H9 (cell line): ENCODE data around the gene KRTAP20-3. TPM values are rescaled to one million over a fixed set of nuclear protein-coding genes. Genes with fewer than 3 reads are reported as not detected.

Experiments used
- DNase-seq: peaks from one replicate; pipeline ENCODE4 v3.0.0-alpha.2; 2017
- H2AFZ ChIP-seq: one replicate; pipeline ENCODE4 v1.6.1; 2013; ENCODE audit warnings: mild to moderate bottlenecking, low read length, control low read depth, moderate library complexity
- H2AK5ac ChIP-seq: 2 replicates; pipeline ENCODE4 v1.6.1; 2013; ENCODE audit warnings: low read length, control low read depth, mixed read lengths; ENCODE audit not compliant: insufficient read length
- H2BK120ac ChIP-seq: one replicate; pipeline ENCODE4 v1.6.1; 2013; ENCODE audit warnings: low read depth, mild to moderate bottlenecking, low read length, control low read depth, inconsistent platforms; ENCODE audit not compliant: poor library complexity, severe bottlenecking
- H2BK12ac ChIP-seq: 2 replicates; pipeline ENCODE4 v1.6.1; 2013; ENCODE audit warnings: low read length, control low read depth, mixed read lengths, low read depth; ENCODE audit not compliant: insufficient read length
- H2BK15ac ChIP-seq: 2 replicates; pipeline ENCODE4 v1.6.1; 2013; ENCODE audit warnings: low read depth, low read length, control low read depth
- H2BK20ac ChIP-seq: one replicate; pipeline ENCODE4 v1.6.1; 2013; ENCODE audit warnings: low read depth, mild to moderate bottlenecking, low read length, control low read depth, inconsistent platforms; ENCODE audit not compliant: poor library complexity, severe bottlenecking
- H2BK5ac ChIP-seq: 2 replicates; pipeline ENCODE4 v1.6.1; 2013; ENCODE audit warnings: low read length, control low read depth, mixed read lengths; ENCODE audit not compliant: insufficient read length
- H3K14ac ChIP-seq: 2 replicates; pipeline ENCODE4 v1.6.1; 2013; ENCODE audit warnings: low read length, control low read depth; ENCODE audit not compliant: insufficient read depth
- H3K18ac ChIP-seq: 2 replicates; pipeline ENCODE4 v1.6.1; 2013; ENCODE audit warnings: low read depth, mild to moderate bottlenecking, mixed read lengths, low read length, control low read depth; ENCODE audit not compliant: insufficient read length
- H3K23ac ChIP-seq: 2 replicates; pipeline ENCODE4 v1.6.1; 2013; ENCODE audit warnings: low read length, control low read depth, mixed read lengths, low read depth; ENCODE audit not compliant: insufficient read length
- H3K23me2 ChIP-seq: 2 replicates; pipeline ENCODE4 v1.6.1; 2013; ENCODE audit warnings: low read depth, mild to moderate bottlenecking, mixed read lengths, low read length, control low read depth; ENCODE audit not compliant: insufficient read length, poor library complexity, severe bottlenecking
- H3K27ac ChIP-seq: 2 replicates; pipeline ENCODE4 v1.5.1; 2013; ENCODE audit warnings: low read length, control low read depth, mixed read lengths, low read depth; ENCODE audit not compliant: insufficient read length
- H3K27me3 ChIP-seq: 2 replicates; pipeline ENCODE4 v1.6.1; 2013; ENCODE audit warnings: low read length, control low read depth, inconsistent platforms; ENCODE audit not compliant: insufficient read depth
- H3K4ac ChIP-seq: 2 replicates; pipeline ENCODE4 v1.6.1; 2013; ENCODE audit warnings: low read depth, mild to moderate bottlenecking, control low read depth, inconsistent platforms, low read length, moderate library complexity
- H3K4me1 ChIP-seq: 2 replicates; pipeline ENCODE4 v1.6.1; 2013; ENCODE audit warnings: low read length, control low read depth, inconsistent platforms; ENCODE audit not compliant: insufficient read depth
- H3K4me2 ChIP-seq: 2 replicates; pipeline ENCODE4 v1.6.1; 2013; ENCODE audit warnings: low read length, control low read depth, mixed read lengths; ENCODE audit not compliant: insufficient read length, insufficient read depth
- H3K56ac ChIP-seq: 2 replicates; pipeline ENCODE4 v1.6.1; 2013; ENCODE audit warnings: low read depth, mild to moderate bottlenecking, mixed read lengths, low read length, control low read depth; ENCODE audit not compliant: insufficient read length
- H3K79me1 ChIP-seq: 2 replicates; pipeline ENCODE4 v1.6.1; 2013; ENCODE audit warnings: low read depth, mild to moderate bottlenecking, moderate library complexity, low read length, control low read depth, inconsistent platforms; ENCODE audit not compliant: insufficient read depth, poor library complexity, severe bottlenecking
- H3K79me2 ChIP-seq: 2 replicates; pipeline ENCODE4 v1.6.1; 2013; ENCODE audit warnings: low read length, control low read depth, inconsistent platforms; ENCODE audit not compliant: insufficient read depth
- H3K9ac ChIP-seq: 2 replicates; pipeline ENCODE4 v1.6.1; 2013; ENCODE audit warnings: low read length, control low read depth, mixed read lengths; ENCODE audit not compliant: insufficient read length; ENCODE audit errors: extremely low read depth
- H3K9me3 ChIP-seq: one replicate; pipeline ENCODE4 v1.6.1; 2013; ENCODE audit warnings: low read depth, low read length, inconsistent platforms; ENCODE audit not compliant: control insufficient read depth
- H3T11ph ChIP-seq: one replicate; pipeline ENCODE4 v1.6.1; 2013; ENCODE audit warnings: mild to moderate bottlenecking, low read length, control low read depth, inconsistent platforms
- H4K20me1 ChIP-seq: one replicate; pipeline ENCODE4 v1.6.1; 2013; ENCODE audit not compliant: control insufficient read depth, insufficient read length, insufficient read depth
- H4K5ac ChIP-seq: 2 replicates; pipeline ENCODE4 v1.6.1; 2013; ENCODE audit warnings: low read depth, mild to moderate bottlenecking, mixed read lengths, low read length, control low read depth; ENCODE audit not compliant: insufficient read length
- H4K8ac ChIP-seq: replicated peaks from 2 replicates; pipeline ENCODE4 v1.6.1; 2013; ENCODE audit warnings: low read length, control low read depth, mixed read lengths, low read depth; ENCODE audit not compliant: insufficient read length
- H4K91ac ChIP-seq: 2 replicates; pipeline ENCODE4 v1.6.1; 2013; ENCODE audit warnings: low read depth, mild to moderate bottlenecking, moderate library complexity, mixed read lengths, low read length, control low read depth; ENCODE audit not compliant: insufficient read length
- H3K27ac Mint-ChIP-seq, 3 experiments: 2 replicates in 2 of 3; 3 replicates in 1 of 3; pipeline ENCODE4 v1.8.0; 2020 to 2021; ENCODE audit warnings: mixed read lengths in 3 of 3, mild to moderate bottlenecking in 1 of 3, moderate library complexity in 1 of 3
- H3K27me3 Mint-ChIP-seq: 2 replicates; pipeline ENCODE4 v1.8.0; 2021; ENCODE audit warnings: low read depth, mild to moderate bottlenecking, moderate library complexity, mixed read lengths
- H3K36me3 Mint-ChIP-seq, 3 experiments: 2 replicates in 2 of 3; 3 replicates in 1 of 3; pipeline ENCODE4 v1.8.0; 2020 to 2021; ENCODE audit warnings: low read depth in 3 of 3, mixed read lengths in 3 of 3; ENCODE audit not compliant: insufficient read depth in 1 of 3
- H3K4me1 Mint-ChIP-seq, 2 experiments: 2 replicates each; pipeline ENCODE4 v1.8.0; 2020; ENCODE audit warnings: mixed read lengths in 2 of 2
- H3K4me3 Mint-ChIP-seq, 2 experiments: 2 replicates in 1 of 2; 3 replicates in 1 of 2; pipeline ENCODE4 v1.8.0; 2020 to 2021; ENCODE audit warnings: mild to moderate bottlenecking in 2 of 2, mixed read lengths in 2 of 2, moderate library complexity in 1 of 2
- H3K9me3 Mint-ChIP-seq, 2 experiments: 2 replicates in 1 of 2; 3 replicates in 1 of 2; pipeline ENCODE4 v1.8.0; 2020; ENCODE audit warnings: mild to moderate bottlenecking in 2 of 2, mixed read lengths in 2 of 2, moderate library complexity in 1 of 2
- CTCF ChIP-seq: fragments of 200-600 bp; sonication (generic); conservative IDR thresholded peaks from 3 replicates; pipeline ENCODE4 v1.8.0; 2021; ENCODE audit warnings: antibody characterized with exemption, mild to moderate bottlenecking
- total RNA-seq: library from RNA; stranded (reverse); gene quantifications from 2 replicates; pipeline ENCODE4 v1.2.1, GENCODE V29; 2021

Gene KRTAP20-3
- total RNA-seq, 1 experiment from 2014 or later, result not detected

- Histone ChIP-seq H3T11ph (no peak overlapping the region), H2BK120ac (no peak overlapping the region), H3K56ac (no peak overlapping the region), H3K79me1 (no peaks in the 10 kb centered on the region), H3K9me3 (no peaks in the 10 kb centered on the region), H4K8ac (no peak overlapping the region), H2BK15ac (no peak overlapping the region), H3K18ac (no peak overlapping the region), H2BK20ac (no peak overlapping the region), H3K4me1 (no peaks in the 10 kb centered on the region), H3K9ac (no peak overlapping the region), H3K4me2 (no peak overlapping the region), H3K79me2 (no peaks in the 10 kb centered on the region), H4K20me1 (no peaks in the 10 kb centered on the region), H3K23ac (no peak overlapping the region), H4K91ac (no peak overlapping the region), H3K27me3 (no peaks in the 10 kb centered on the region), H2BK12ac (no peak overlapping the region), H2AK5ac (no peak overlapping the region), H4K5ac (no peak overlapping the region), H3K23me2 (no peaks in the 10 kb centered on the region), H2AFZ (no peak overlapping the region), H3K4ac (no peak overlapping the region), H3K27ac (no peak overlapping the region), H3K14ac (no peak overlapping the region), H2BK5ac (no peak overlapping the region)
- no peak for TF ChIP-seq CTCF
- no peak overlapping the region for H3K4me3 Mint-ChIP-seq
- peaks cover 0 to 24% (median 0%) of the 10 kb centered on the region in 3 experiments; a peak in 3 of 7 replicates for H3K36me3 Mint-ChIP-seq
- no peak overlapping the region for H3K27ac Mint-ChIP-seq
- no peak for DNase-seq
- H3K27me3 Mint-ChIP-seq, result no peaks in the 10 kb centered on the region; the same call in 1 of the 2 replicates
- no peaks in the 10 kb centered on the region for H3K4me1 Mint-ChIP-seq
- H3K9me3 Mint-ChIP-seq, result peaks cover 0 to 38% of the 10 kb centered on the region in 2 experiments; a peak in 2 of 5 replicates
Observed at GRCh38 chr21:30652891-30653290, 10.2 kb downstream of the KRTAP20-3 start.
